Loucy (cell line): ENCODE data around the gene NR3C2.

Source experiments
- EZH2phosphoT487 ChIP-seq: fragments of 200-600 bp; IDR thresholded peaks from 2 replicates; pipeline ENCODE4 v1.6.1; 2018; ENCODE audit warnings: antibody characterized with exemption, mild to moderate bottlenecking, moderate library complexity, borderline replicate concordance
- TF ChIP-seq, protein P1 (sequence below): fragments of 200-600 bp; sonication (generic); conservative IDR thresholded peaks from 2 replicates; pipeline ENCODE4 v1.5.1; 2014; ENCODE audit warnings: mild to moderate bottlenecking, antibody characterized with exemption, low read length

DNA sequence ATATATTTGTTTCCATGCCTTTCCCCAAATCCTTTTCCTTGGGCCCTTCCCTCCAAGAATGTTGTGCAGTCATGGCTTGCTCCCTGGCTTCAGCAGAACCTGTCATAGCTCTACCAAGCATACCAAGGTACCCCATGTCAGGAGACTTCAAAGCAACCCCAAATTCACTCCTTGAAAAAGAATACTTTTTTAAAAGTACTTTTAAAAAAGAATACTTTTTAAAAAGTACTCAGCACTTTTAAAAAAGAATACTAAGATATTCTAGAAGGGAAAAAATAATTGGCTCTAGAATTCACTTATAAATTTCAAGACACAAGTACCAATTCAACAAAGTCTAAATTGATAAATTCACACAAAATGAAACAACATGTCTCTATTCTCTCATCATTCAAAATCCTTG, 76.0 kb downstream of the NR3C2 start:
- TF ChIP-seq EZH2phosphoT487: no peak
- TF ChIP-seq, protein P1, sequence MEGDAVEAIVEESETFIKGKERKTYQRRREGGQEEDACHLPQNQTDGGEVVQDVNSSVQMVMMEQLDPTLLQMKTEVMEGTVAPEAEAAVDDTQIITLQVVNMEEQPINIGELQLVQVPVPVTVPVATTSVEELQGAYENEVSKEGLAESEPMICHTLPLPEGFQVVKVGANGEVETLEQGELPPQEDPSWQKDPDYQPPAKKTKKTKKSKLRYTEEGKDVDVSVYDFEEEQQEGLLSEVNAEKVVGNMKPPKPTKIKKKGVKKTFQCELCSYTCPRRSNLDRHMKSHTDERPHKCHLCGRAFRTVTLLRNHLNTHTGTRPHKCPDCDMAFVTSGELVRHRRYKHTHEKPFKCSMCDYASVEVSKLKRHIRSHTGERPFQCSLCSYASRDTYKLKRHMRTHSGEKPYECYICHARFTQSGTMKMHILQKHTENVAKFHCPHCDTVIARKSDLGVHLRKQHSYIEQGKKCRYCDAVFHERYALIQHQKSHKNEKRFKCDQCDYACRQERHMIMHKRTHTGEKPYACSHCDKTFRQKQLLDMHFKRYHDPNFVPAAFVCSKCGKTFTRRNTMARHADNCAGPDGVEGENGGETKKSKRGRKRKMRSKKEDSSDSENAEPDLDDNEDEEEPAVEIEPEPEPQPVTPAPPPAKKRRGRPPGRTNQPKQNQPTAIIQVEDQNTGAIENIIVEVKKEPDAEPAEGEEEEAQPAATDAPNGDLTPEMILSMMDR: no peak
